GM23338 (cell line): ENCODE results near the gene P3R3URF. TPM values are rescaled to one million over a fixed set of nuclear protein-coding genes. Genes with fewer than 3 reads are reported as not detected.

ENCODE experiments used
- ATAC-seq: fragments of 200-7000 bp; cut with Tn5 transposase; 3 replicates; pipeline ENCODE4 v1.9.1; 2020
- DNase-seq: peaks from one replicate; pipeline ENCODE4 v3.0.0-alpha.2; 2015; ENCODE audit warnings: low spot score
- H2AFZ ChIP-seq: fragments of 200-600 bp; sonication (generic); 2 replicates; pipeline ENCODE4 v1.8.0; 2016; ENCODE audit warnings: antibody characterized with exemption, mild to moderate bottlenecking, moderate library complexity
- H3F3A ChIP-seq: fragments of 200-600 bp; sonication (generic); replicated peaks from 2 replicates; pipeline ENCODE4 v1.8.0; 2017; ENCODE audit warnings: antibody characterized with exemption, mixed run types, low read depth
- H3K27ac ChIP-seq: fragments of 200-600 bp; sonication (generic); 2 replicates; pipeline ENCODE4 v1.6.1; 2016; ENCODE audit warnings: low read depth
- H3K27me3 ChIP-seq: fragments of 200-600 bp; sonication (generic); 2 replicates; pipeline ENCODE4 v1.8.0; 2016; ENCODE audit warnings: mild to moderate bottlenecking, mixed run types, moderate library complexity; ENCODE audit not compliant: insufficient read depth
- H3K36me3 ChIP-seq: fragments of 200-600 bp; sonication (generic); 2 replicates; pipeline ENCODE4 v1.8.0; 2016; ENCODE audit warnings: mild to moderate bottlenecking; ENCODE audit not compliant: insufficient read depth
- H3K4me1 ChIP-seq: fragments of 200-600 bp; sonication (generic); 2 replicates; pipeline ENCODE4 v1.8.0; 2016; ENCODE audit warnings: mild to moderate bottlenecking, moderate library complexity; ENCODE audit not compliant: insufficient read depth
- H3K4me2 ChIP-seq: fragments of 200-600 bp; sonication (generic); 2 replicates; pipeline ENCODE4 v1.7.1; 2017; ENCODE audit warnings: mixed run types
- H3K4me3 ChIP-seq: fragments of 200-600 bp; sonication (generic); 2 replicates; pipeline ENCODE4 v1.6.1; 2016; ENCODE audit warnings: mixed run types
- H3K79me2 ChIP-seq: fragments of 200-600 bp; sonication (generic); replicated peaks from 2 replicates; pipeline ENCODE4 v1.8.0; 2017; ENCODE audit warnings: mild to moderate bottlenecking; ENCODE audit not compliant: insufficient read depth
- H3K9me2 ChIP-seq: fragments of 200-600 bp; sonication (generic); 2 replicates; pipeline ENCODE4 v1.8.0; 2017; ENCODE audit not compliant: insufficient read depth
- H4K20me1 ChIP-seq: fragments of 200-600 bp; sonication (generic); replicated peaks from 2 replicates; pipeline ENCODE4 v1.8.0; 2017; ENCODE audit warnings: mild to moderate bottlenecking; ENCODE audit not compliant: insufficient read depth
- H3K27ac Mint-ChIP-seq: 2 replicates; pipeline ENCODE4 v1.8.0; 2020; ENCODE audit warnings: inconsistent platforms, mild to moderate bottlenecking, moderate library complexity, mixed read lengths
- H3K27me3 Mint-ChIP-seq: 3 replicates; pipeline ENCODE4 v1.8.0; 2022; ENCODE audit warnings: low read depth, mild to moderate bottlenecking, moderate library complexity, mixed read lengths, inconsistent platforms; ENCODE audit not compliant: insufficient read depth, poor library complexity
- H3K36me3 Mint-ChIP-seq: 3 replicates; pipeline ENCODE4 v1.8.0; 2021; ENCODE audit warnings: low read depth, mild to moderate bottlenecking, inconsistent platforms, moderate library complexity, mixed read lengths
- H3K4me1 Mint-ChIP-seq: 3 replicates; pipeline ENCODE4 v1.8.0; 2020; ENCODE audit warnings: mild to moderate bottlenecking, inconsistent platforms, mixed read lengths
- H3K4me3 Mint-ChIP-seq: 3 replicates; pipeline ENCODE4 v1.8.0; 2021; ENCODE audit warnings: moderate library complexity, mild to moderate bottlenecking, inconsistent platforms, mixed read lengths
- H3K9me3 Mint-ChIP-seq: 3 replicates; pipeline ENCODE4 v1.8.0; 2020; ENCODE audit warnings: moderate library complexity, mild to moderate bottlenecking, inconsistent platforms, mixed read lengths
- EZH2 ChIP-seq: fragments of 200-600 bp; sonication (generic); IDR thresholded peaks from one replicate; pipeline ENCODE4 v1.8.0; 2017; ENCODE audit warnings: antibody characterized with exemption, mild to moderate bottlenecking, low read depth; ENCODE audit not compliant: unreplicated experiment
- EZH2phosphoT487 ChIP-seq: fragments of 200-600 bp; sonication (generic); IDR thresholded peaks from one replicate; pipeline ENCODE4 v1.8.1; 2018; ENCODE audit warnings: antibody characterized with exemption; ENCODE audit not compliant: unreplicated experiment
- POLR2AphosphoS5 ChIP-seq: IDR thresholded peaks from 2 replicates; pipeline ENCODE4 v1.6.1; 2016; ENCODE audit warnings: antibody characterized with exemption, low read depth
- STAT1 ChIP-seq: IDR thresholded peaks from one replicate; pipeline ENCODE4 v1.6.1; 2016; ENCODE audit warnings: antibody characterized with exemption; ENCODE audit not compliant: unreplicated experiment
- ZNF114 ChIP-seq: fragments of 250-450 bp; sonication (Bioruptor Pico); IDR thresholded peaks from 2 replicates; pipeline ENCODE4 v1.5.0; 2020; ENCODE audit warnings: mild to moderate bottlenecking, moderate library complexity
- polyA plus RNA-seq: library from polyadenylated mRNA; unstranded; fragments of >200 nt; fragmentation: Nextera tagmentation; extraction: Ambion mirVana; gene quantifications from 2 replicates; pipeline ENCODE4 v1.2.1, GENCODE V29; 2016
- total RNA-seq: library from RNA; depleted of rRNA; stranded (reverse); fragments of >200 nt; shearing (Covaris generic); gene quantifications from 2 replicates; pipeline ENCODE4 v1.2.3, GENCODE V29; 2014
- TF ChIP-seq, protein P1 (sequence below): IDR thresholded peaks from 2 replicates; pipeline ENCODE4 v1.6.1; 2016; ENCODE audit warnings: antibody characterized with exemption
- TF ChIP-seq, protein P2 (sequence below), 2 experiments: fragments of 200-600 bp in 1 of 2; sonication (generic) in 1 of 2; conservative IDR thresholded peaks; 2 replicates each; pipeline versions ENCODE4 v1.5.1 to v1.6.1; 2016 to 2017; ENCODE audit warnings: antibody characterized with exemption in 2 of 2, low read depth in 2 of 2, mild to moderate bottlenecking in 2 of 2, moderate library complexity in 1 of 2
- TF ChIP-seq, protein P3 (sequence below): fragments of 250-450 bp; sonication (Bioruptor Pico); IDR thresholded peaks from 2 replicates; pipeline ENCODE4 v1.5.0; 2020; ENCODE audit warnings: mild to moderate bottlenecking, moderate library complexity

P3R3URF gene
- total and polyA plus RNA-seq, 2 experiments from 2014 or later = not detected

DNA sequence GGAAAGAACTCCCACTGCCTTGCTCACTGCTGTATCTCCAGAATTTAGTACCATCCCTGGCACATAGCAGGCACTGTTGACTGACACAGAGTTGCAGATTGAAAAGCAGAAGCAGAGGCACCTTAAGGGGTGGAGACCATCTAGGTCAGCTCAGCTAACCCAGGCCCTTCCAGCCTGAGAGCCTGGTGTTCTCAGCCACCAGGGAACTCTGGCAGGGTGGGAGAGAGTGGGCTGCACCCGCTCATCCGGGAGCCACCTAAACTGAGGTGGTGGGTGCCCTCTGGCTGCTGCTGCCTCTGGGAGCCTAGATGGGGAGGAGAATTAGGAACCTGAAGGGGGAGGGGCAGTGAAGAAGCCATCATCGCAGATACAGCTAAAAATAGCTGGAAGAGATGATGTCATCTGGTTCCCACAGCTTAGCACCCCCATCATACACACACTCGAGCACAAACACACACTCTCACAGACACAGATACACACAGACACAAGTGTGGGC lies 2.9 kb downstream of the P3R3URF start:
- no peak overlapping the region for H3K4me3 Mint-ChIP-seq
- ATAC-seq = peak; percentile 16
- Histone ChIP-seq H3K4me3 (no peak overlapping the region), H3K36me3 (no peaks in the 10 kb centered on the region), H3F3A (no peaks in the 10 kb centered on the region), H2AFZ (peak overlapping the region; percentile 91; the same call in 1 of the 2 replicates), H3K27me3 (no peaks in the 10 kb centered on the region), H3K4me2 (0 out of 2 replicates have a peak overlapping the region, but pooled peaks have one; percentile 26), H3K9me2 (no peaks in the 10 kb centered on the region), H4K20me1 (no peaks in the 10 kb centered on the region), H3K4me1 (peaks cover 16% of the 10 kb centered on the region; the same call in 1 of the 2 replicates), H3K27ac (no peak overlapping the region), H3K79me2 (no peaks in the 10 kb centered on the region)
- TF ChIP-seq, protein P1, sequence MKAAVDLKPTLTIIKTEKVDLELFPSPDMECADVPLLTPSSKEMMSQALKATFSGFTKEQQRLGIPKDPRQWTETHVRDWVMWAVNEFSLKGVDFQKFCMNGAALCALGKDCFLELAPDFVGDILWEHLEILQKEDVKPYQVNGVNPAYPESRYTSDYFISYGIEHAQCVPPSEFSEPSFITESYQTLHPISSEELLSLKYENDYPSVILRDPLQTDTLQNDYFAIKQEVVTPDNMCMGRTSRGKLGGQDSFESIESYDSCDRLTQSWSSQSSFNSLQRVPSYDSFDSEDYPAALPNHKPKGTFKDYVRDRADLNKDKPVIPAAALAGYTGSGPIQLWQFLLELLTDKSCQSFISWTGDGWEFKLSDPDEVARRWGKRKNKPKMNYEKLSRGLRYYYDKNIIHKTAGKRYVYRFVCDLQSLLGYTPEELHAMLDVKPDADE = no peak
- TF ChIP-seq, protein P2, sequence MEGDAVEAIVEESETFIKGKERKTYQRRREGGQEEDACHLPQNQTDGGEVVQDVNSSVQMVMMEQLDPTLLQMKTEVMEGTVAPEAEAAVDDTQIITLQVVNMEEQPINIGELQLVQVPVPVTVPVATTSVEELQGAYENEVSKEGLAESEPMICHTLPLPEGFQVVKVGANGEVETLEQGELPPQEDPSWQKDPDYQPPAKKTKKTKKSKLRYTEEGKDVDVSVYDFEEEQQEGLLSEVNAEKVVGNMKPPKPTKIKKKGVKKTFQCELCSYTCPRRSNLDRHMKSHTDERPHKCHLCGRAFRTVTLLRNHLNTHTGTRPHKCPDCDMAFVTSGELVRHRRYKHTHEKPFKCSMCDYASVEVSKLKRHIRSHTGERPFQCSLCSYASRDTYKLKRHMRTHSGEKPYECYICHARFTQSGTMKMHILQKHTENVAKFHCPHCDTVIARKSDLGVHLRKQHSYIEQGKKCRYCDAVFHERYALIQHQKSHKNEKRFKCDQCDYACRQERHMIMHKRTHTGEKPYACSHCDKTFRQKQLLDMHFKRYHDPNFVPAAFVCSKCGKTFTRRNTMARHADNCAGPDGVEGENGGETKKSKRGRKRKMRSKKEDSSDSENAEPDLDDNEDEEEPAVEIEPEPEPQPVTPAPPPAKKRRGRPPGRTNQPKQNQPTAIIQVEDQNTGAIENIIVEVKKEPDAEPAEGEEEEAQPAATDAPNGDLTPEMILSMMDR (conservative IDR thresholded peaks at IDR 0.05; ENCODE audit: low read depth in 2 of 2) = peak in 1 of 2 experiments; percentile 51; a peak in 2 of 4 replicates
- H3K27ac Mint-ChIP-seq = no peak overlapping the region
- peak; percentile 56 for DNase-seq
- peaks cover 11% of the 10 kb centered on the region for H3K27me3 Mint-ChIP-seq
- peaks cover 15% of the 10 kb centered on the region for H3K4me1 Mint-ChIP-seq
- no peaks in the 10 kb centered on the region for H3K36me3 Mint-ChIP-seq
- H3K9me3 Mint-ChIP-seq = no peaks in the 10 kb centered on the region

DNA sequence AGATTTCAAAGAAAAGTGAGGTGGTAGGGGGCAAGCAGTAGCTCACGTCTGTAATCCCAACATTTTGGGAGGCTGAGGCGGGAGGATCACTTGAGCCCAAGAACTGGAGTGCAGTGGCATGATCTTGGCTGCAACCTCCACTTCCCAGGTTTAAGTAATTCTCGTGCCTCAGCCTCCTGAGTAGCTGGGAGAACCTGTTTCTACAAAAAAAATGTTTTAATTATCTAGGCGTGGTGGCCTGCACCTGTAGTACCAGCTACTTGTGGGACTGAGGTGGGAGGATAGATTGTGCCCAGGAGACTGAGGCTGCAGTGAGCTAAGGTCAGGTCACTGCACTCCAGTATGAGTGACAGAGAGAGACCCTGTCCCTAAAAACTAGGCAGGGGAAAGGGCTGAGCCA lies 4.0 kb downstream of the P3R3URF start:
- no peak for DNase-seq
- H3K4me3 ChIP-seq = no peak overlapping the region
- H3K4me3 Mint-ChIP-seq = no peak overlapping the region

DNA sequence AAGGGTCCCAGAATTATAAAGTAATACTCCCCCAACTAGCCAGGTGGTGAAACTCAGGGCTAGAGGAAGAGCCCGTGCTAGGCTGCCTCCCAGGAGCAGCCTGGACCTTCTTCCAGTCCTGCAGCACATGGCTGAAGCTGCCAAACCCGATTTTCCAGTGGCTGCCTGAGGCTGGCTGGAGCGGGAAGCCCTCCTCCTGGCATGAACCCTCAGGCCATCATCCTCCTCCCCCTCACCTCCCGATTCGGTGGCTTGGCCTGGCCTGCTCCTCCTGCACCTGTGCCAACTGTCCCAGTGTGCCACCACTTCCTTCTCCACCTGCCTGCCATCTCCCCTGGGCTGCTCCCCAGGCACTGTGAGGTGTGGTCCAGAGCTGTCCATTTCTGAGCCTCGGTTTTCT lies 4.4 kb downstream of the P3R3URF start:
- DNase-seq (peak; percentile 41), ATAC-seq (peak; percentile 18)
- H3K36me3 Mint-ChIP-seq = no peaks in the 10 kb centered on the region
- Histone ChIP-seq H3K27ac (no peak overlapping the region), H3K79me2 (no peaks in the 10 kb centered on the region), H3K27me3 (peaks cover 6% of the 10 kb centered on the region), H3K36me3 (no peaks in the 10 kb centered on the region), H3K4me1 (peaks cover 22% of the 10 kb centered on the region; the same call in 1 of the 2 replicates), H3K4me2 (no peak overlapping the region), H3F3A (no peaks in the 10 kb centered on the region), H3K9me2 (no peaks in the 10 kb centered on the region), H3K4me3 (no peak overlapping the region), H2AFZ (peak overlapping the region; percentile 94), H4K20me1 (no peaks in the 10 kb centered on the region)
- H3K4me1 Mint-ChIP-seq = peaks cover 23% of the 10 kb centered on the region
- H3K27ac Mint-ChIP-seq = no peak overlapping the region
- no peak overlapping the region for H3K4me3 Mint-ChIP-seq
- H3K27me3 Mint-ChIP-seq = peaks cover 20% of the 10 kb centered on the region
- H3K9me3 Mint-ChIP-seq = no peaks in the 10 kb centered on the region
- TF ChIP-seq EZH2phosphoT487 (no peak), POLR2AphosphoS5 (no peak), STAT1 (no peak), ZNF114 (CRISPR knock-in tag) (no peak)
- TF ChIP-seq, protein P3, sequence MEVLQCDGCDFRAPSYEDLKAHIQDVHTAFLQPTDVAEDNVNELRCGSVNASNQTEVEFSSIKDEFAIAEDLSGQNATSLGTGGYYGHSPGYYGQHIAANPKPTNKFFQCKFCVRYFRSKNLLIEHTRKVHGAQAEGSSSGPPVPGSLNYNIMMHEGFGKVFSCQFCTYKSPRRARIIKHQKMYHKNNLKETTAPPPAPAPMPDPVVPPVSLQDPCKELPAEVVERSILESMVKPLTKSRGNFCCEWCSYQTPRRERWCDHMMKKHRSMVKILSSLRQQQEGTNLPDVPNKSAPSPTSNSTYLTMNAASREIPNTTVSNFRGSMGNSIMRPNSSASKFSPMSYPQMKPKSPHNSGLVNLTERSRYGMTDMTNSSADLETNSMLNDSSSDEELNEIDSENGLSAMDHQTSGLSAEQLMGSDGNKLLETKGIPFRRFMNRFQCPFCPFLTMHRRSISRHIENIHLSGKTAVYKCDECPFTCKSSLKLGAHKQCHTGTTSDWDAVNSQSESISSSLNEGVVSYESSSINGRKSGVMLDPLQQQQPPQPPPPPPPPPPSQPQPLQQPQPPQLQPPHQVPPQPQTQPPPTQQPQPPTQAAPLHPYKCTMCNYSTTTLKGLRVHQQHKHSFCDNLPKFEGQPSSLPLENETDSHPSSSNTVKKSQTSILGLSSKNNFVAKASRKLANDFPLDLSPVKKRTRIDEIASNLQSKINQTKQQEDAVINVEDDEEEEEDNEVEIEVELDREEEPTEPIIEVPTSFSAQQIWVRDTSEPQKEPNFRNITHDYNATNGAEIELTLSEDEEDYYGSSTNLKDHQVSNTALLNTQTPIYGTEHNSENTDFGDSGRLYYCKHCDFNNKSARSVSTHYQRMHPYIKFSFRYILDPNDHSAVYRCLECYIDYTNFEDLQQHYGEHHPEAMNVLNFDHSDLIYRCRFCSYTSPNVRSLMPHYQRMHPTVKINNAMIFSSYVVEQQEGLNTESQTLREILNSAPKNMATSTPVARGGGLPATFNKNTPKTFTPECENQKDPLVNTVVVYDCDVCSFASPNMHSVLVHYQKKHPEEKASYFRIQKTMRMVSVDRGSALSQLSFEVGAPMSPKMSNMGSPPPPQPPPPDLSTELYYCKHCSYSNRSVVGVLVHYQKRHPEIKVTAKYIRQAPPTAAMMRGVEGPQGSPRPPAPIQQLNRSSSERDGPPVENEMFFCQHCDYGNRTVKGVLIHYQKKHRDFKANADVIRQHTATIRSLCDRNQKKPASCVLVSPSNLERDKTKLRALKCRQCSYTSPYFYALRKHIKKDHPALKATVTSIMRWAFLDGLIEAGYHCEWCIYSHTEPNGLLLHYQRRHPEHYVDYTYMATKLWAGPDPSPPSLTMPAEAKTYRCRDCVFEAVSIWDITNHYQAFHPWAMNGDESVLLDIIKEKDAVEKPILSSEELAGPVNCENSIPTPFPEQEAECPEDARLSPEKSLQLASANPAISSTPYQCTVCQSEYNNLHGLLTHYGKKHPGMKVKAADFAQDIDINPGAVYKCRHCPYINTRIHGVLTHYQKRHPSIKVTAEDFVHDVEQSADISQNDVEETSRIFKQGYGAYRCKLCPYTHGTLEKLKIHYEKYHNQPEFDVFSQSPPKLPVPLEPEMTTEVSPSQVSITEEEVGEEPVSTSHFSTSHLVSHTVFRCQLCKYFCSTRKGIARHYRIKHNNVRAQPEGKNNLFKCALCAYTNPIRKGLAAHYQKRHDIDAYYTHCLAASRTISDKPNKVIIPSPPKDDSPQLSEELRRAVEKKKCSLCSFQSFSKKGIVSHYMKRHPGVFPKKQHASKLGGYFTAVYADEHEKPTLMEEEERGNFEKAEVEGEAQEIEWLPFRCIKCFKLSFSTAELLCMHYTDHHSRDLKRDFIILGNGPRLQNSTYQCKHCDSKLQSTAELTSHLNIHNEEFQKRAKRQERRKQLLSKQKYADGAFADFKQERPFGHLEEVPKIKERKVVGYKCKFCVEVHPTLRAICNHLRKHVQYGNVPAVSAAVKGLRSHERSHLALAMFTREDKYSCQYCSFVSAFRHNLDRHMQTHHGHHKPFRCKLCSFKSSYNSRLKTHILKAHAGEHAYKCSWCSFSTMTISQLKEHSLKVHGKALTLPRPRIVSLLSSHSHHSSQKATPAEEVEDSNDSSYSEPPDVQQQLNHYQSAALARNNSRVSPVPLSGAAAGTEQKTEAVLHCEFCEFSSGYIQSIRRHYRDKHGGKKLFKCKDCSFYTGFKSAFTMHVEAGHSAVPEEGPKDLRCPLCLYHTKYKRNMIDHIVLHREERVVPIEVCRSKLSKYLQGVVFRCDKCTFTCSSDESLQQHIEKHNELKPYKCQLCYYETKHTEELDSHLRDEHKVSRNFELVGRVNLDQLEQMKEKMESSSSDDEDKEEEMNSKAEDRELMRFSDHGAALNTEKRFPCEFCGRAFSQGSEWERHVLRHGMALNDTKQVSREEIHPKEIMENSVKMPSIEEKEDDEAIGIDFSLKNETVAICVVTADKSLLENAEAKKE = no peak

More for the DNA sequence above, 4.0 kb downstream of the P3R3URF start:
- Histone ChIP-seq H3K36me3 (no peaks in the 10 kb centered on the region), H3K9me2 (no peaks in the 10 kb centered on the region), H3K27ac (no peak overlapping the region), H3K4me2 (no peak overlapping the region), H2AFZ (no peak overlapping the region), H3K4me1 (peaks cover 19% of the 10 kb centered on the region; the same call in 1 of the 2 replicates), H3K27me3 (peaks cover 5% of the 10 kb centered on the region), H3K79me2 (no peaks in the 10 kb centered on the region), H3F3A (no peaks in the 10 kb centered on the region), H4K20me1 (no peaks in the 10 kb centered on the region)
- peaks cover 19% of the 10 kb centered on the region for H3K27me3 Mint-ChIP-seq
- ATAC-seq = no peak
- H3K9me3 Mint-ChIP-seq = no peaks in the 10 kb centered on the region
- TF ChIP-seq POLR2AphosphoS5 = no peak
- TF ChIP-seq EZH2 = no peak
- peaks cover 19% of the 10 kb centered on the region for H3K4me1 Mint-ChIP-seq
- no peaks in the 10 kb centered on the region for H3K36me3 Mint-ChIP-seq
- no peak overlapping the region for H3K27ac Mint-ChIP-seq
